Gastroesophageal sphincter (tissue), 4 donors: ENCODE measurements around the gene APMAP. TPM values are rescaled to one million over a fixed set of nuclear protein-coding genes. Genes with fewer than 3 reads are reported as not detected.

Experiments
- ATAC-seq: fragments of 150-250 bp; one replicate; pipeline ENCODE4 v1.9.1; 2016; ENCODE audit warnings: mild to moderate bottlenecking, moderate library complexity
- H3K27ac ChIP-seq, 4 donors: fragments of 200-600 bp; sonication (generic) in 3 of 4; 1 replicate in 3 of 4; 2 replicates in 1 of 4; pipeline ENCODE4 v1.5.1; 2016 to 2019
- H3K27me3 ChIP-seq: fragments of 200-600 bp; sonication (generic); one replicate; pipeline ENCODE4 v1.5.1; 2019
- H3K36me3 ChIP-seq, 2 donors: fragments of 200-600 bp; sonication (generic); one replicate each; pipeline ENCODE4 v1.5.1; 2019; ENCODE audit warnings: control low read depth in 1 of 2
- H3K4me1 ChIP-seq, 3 donors: fragments of 200-600 bp; sonication (generic); 1 replicate in 2 of 3; 2 replicates in 1 of 3; pipeline ENCODE4 v1.5.1; 2016 to 2019; ENCODE audit warnings: control low read depth in 2 of 3
- H3K4me3 ChIP-seq, 2 donors: fragments of 200-600 bp; sonication (generic); one replicate each; pipeline ENCODE4 v1.5.1; 2019; ENCODE audit warnings: mild to moderate bottlenecking in 1 of 2, moderate library complexity in 1 of 2
- H3K9me3 ChIP-seq, 3 donors: fragments of 200-600 bp; sonication (generic); one replicate each; pipeline ENCODE4 v1.5.1; 2017 to 2019; ENCODE audit warnings: control low read depth in 2 of 3
- CTCF ChIP-seq, 4 experiments: fragments of 200-600 bp in 2 of 4; fragments of 450-650 bp in 2 of 4; sonication (generic) in 1 of 4; IDR thresholded peaks; one replicate each; pipeline ENCODE4 v1.5.1; 2017 to 2019; ENCODE audit warnings: antibody characterized with exemption in 4 of 4, mild to moderate bottlenecking in 2 of 4, moderate library complexity in 2 of 4
- EP300 ChIP-seq: sonication (generic); formaldehyde crosslinking; IDR thresholded peaks from one replicate; pipeline ENCODE4 v1.6.1; 2017; ENCODE audit warnings: antibody characterized with exemption, mild to moderate bottlenecking
- POLR2A ChIP-seq, 2 donors: fragments of 450-650 bp; IDR thresholded peaks; one replicate each; pipeline ENCODE4 v1.6.1; 2017; ENCODE audit warnings: antibody characterized with exemption in 2 of 2, mild to moderate bottlenecking in 2 of 2, moderate library complexity in 1 of 2
- POLR2AphosphoS5 ChIP-seq: sonication (generic); formaldehyde crosslinking; IDR thresholded peaks from one replicate; pipeline ENCODE4 v1.6.1; 2017; ENCODE audit warnings: antibody characterized with exemption
- WGBS, 2 donors: methylation state at CpG; one replicate each; pipeline ENCODE4 v1.1.5; 2018; ENCODE audit warnings: low coverage in 1 of 2; 5-methylcytosine and 5-hydroxymethylcytosine counted together
- total RNA-seq, 4 donors: library from RNA; depleted of rRNA; stranded (reverse); fragments of >200 nt; gene quantifications; one replicate each; pipeline ENCODE4 v1.1.0, GENCODE V29; 2016

APMAP gene
- total RNA-seq, 4 donors from 2014 or later, result 24.3 to 46.8 (median 35.9) TPM

GRCh38 chr20:25011261-25011660, 18.7 kb upstream of the APMAP start:
- H3K27ac ChIP-seq, result no peak overlapping the region
- peaks cover 0 to 27% (median 0%) of the 10 kb centered on the region in 3 donors for H3K4me1 ChIP-seq
- H3K9me3 ChIP-seq, result no peaks in the 10 kb centered on the region
- ATAC-seq, result no peak
- peaks cover 0 to 97% of the 10 kb centered on the region in 2 donors for H3K36me3 ChIP-seq
- no peak for TF ChIP-seq POLR2AphosphoS5
- 88 to 100% methylated on average over 2 to 4 of the region's 6 CpGs for WGBS, 2 donors
- H3K27me3 ChIP-seq, result no peaks in the 10 kb centered on the region
- H3K4me3 ChIP-seq, result no peak overlapping the region

GRCh38 chr20:25009218-25010145, 16.9 kb upstream of the APMAP start:
- WGBS, 2 donors, result 29 to 62% methylated on average over 5 to 7 of the region's 10 CpGs
- TF ChIP-seq POLR2A (IDR thresholded peaks at IDR 0.05) (no peak), POLR2AphosphoS5 (no peak), CTCF (IDR thresholded peaks at IDR 0.05) (no peak), EP300 (no peak)
- Histone ChIP-seq H3K4me3 (no peak overlapping the region), H3K36me3 (peaks cover 0 to 93% of the 10 kb centered on the region in 2 donors), H3K9me3 (no peaks in the 10 kb centered on the region), H3K4me1 (peaks cover 0 to 45% (median 11%) of the 10 kb centered on the region in 3 donors), H3K27ac (peak overlapping the region in 3 of 4 donors; percentile 22 to 75 (median 55)), H3K27me3 (no peaks in the 10 kb centered on the region)
- ATAC-seq, result no peak

GRCh38 chr20:25008388-25009217, 16.1 kb upstream of the APMAP start:
- H3K36me3 ChIP-seq, result peaks cover 0 to 85% of the 10 kb centered on the region in 2 donors
- TF ChIP-seq CTCF (IDR thresholded peaks at IDR 0.05) (no peak), POLR2AphosphoS5 (no peak), EP300 (no peak)
- H3K27me3 ChIP-seq, result no peaks in the 10 kb centered on the region
- WGBS, 2 donors, result 95 to 97% methylated on average over 4 of the region's 11 CpGs
- peak overlapping the region in 3 of 4 donors; percentile 22 to 72 (median 55) for H3K27ac ChIP-seq
- H3K9me3 ChIP-seq, result no peaks in the 10 kb centered on the region
- H3K4me1 ChIP-seq, result peaks cover 0 to 46% (median 11%) of the 10 kb centered on the region in 3 donors
- H3K4me3 ChIP-seq, result no peak overlapping the region
- no peak for ATAC-seq

GRCh38 chr20:25007491-25008305, 15.1 kb upstream of the APMAP start:
- Histone ChIP-seq H3K27ac (peak overlapping the region in 2 of 4 donors; percentile 13 to 72), H3K4me3 (no peak overlapping the region), H3K9me3 (no peaks in the 10 kb centered on the region), H3K36me3 (peaks cover 0 to 76% of the 10 kb centered on the region in 2 donors), H3K27me3 (no peaks in the 10 kb centered on the region), H3K4me1 (peaks cover 0 to 46% (median 11%) of the 10 kb centered on the region in 3 donors)
- no peak for TF ChIP-seq POLR2AphosphoS5
- TF ChIP-seq CTCF (IDR thresholded peaks at IDR 0.05), result no peak
- no peak for TF ChIP-seq POLR2A (IDR thresholded peaks at IDR 0.05)
- no peak for TF ChIP-seq EP300
- ATAC-seq, result no peak
- 92 to 100% methylated on average over 1 to 2 of the region's 22 CpGs for WGBS, 2 donors
